ENCODE measurements around the gene TTC28.

DNA sequence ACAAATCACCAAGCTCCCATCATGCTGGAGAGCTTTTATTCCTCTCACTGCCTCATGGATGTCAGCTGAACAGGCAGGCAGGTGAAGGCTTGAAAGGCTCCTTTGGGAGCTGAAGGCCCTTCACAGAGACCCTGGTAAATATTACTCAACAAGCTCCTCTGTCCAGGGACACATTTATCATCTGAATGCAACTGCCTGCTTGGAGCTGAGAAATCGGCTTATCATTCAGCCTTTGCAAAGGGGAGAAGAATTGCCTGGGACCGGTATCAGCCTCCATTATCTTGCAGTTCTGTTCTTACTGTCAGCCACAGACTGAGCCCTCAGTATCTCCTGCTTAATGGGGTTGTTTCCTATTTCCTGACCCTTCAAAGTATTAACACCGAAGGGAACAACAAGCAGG lies 646.8 kb downstream of the TTC28 start:
- no peak for TF ChIP-seq POLR2AphosphoS5 (IDR thresholded peaks at IDR 0.05)
- TF ChIP-seq, protein P1, sequence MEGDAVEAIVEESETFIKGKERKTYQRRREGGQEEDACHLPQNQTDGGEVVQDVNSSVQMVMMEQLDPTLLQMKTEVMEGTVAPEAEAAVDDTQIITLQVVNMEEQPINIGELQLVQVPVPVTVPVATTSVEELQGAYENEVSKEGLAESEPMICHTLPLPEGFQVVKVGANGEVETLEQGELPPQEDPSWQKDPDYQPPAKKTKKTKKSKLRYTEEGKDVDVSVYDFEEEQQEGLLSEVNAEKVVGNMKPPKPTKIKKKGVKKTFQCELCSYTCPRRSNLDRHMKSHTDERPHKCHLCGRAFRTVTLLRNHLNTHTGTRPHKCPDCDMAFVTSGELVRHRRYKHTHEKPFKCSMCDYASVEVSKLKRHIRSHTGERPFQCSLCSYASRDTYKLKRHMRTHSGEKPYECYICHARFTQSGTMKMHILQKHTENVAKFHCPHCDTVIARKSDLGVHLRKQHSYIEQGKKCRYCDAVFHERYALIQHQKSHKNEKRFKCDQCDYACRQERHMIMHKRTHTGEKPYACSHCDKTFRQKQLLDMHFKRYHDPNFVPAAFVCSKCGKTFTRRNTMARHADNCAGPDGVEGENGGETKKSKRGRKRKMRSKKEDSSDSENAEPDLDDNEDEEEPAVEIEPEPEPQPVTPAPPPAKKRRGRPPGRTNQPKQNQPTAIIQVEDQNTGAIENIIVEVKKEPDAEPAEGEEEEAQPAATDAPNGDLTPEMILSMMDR (IDR thresholded peaks at IDR 0.05) = no peak

Measured in esophagus muscularis mucosa (tissue), 3 donors.